Mesendoderm (in vitro differentiated cells): ENCODE data around the gene PLOD1.
"Not testable (repeated sequence)": the region's sequence is repeated elsewhere in the genome, so short reads cannot be mapped to it uniquely, and the experiment has no call there.

Experiments used
- DNase-seq: peaks from one replicate; pipeline ENCODE4 v3.0.0; 2013
- H2AK5ac ChIP-seq: 2 replicates; pipeline ENCODE4 v1.6.1; 2013; ENCODE audit warnings: low read length, inconsistent platforms
- H2BK120ac ChIP-seq: 2 replicates; pipeline ENCODE4 v1.6.1; 2013; ENCODE audit warnings: low read depth, mild to moderate bottlenecking, low read length, moderate library complexity, mixed read lengths
- H2BK15ac ChIP-seq: replicated peaks from 2 replicates; pipeline ENCODE4 v1.6.1; 2013; ENCODE audit warnings: low read depth, mild to moderate bottlenecking, moderate library complexity
- H2BK5ac ChIP-seq: 2 replicates; pipeline ENCODE4 v1.6.1; 2013; ENCODE audit warnings: low read length, inconsistent platforms
- H3K18ac ChIP-seq: 2 replicates; pipeline ENCODE4 v1.6.1; 2013; ENCODE audit warnings: mild to moderate bottlenecking, low read length, mixed read lengths
- H3K23ac ChIP-seq: one replicate; pipeline ENCODE4 v1.6.1; 2013; ENCODE audit warnings: low read length
- H3K27ac ChIP-seq: 2 replicates; pipeline ENCODE4 v1.5.1; 2013; ENCODE audit warnings: low read depth, mild to moderate bottlenecking, inconsistent platforms, low read length, moderate library complexity
- H3K27me3 ChIP-seq: 2 replicates; pipeline ENCODE4 v1.6.1; 2013; ENCODE audit warnings: low read length, control low read depth, mild to moderate bottlenecking, inconsistent platforms; ENCODE audit not compliant: insufficient read depth, poor library complexity
- H3K36me3 ChIP-seq: 2 replicates; pipeline ENCODE4 v1.6.1; 2013; ENCODE audit warnings: low read length, inconsistent platforms; ENCODE audit not compliant: control insufficient read depth, insufficient read depth
- H3K4ac ChIP-seq: one replicate; pipeline ENCODE4 v1.6.1; 2013; ENCODE audit warnings: low read depth, mild to moderate bottlenecking, low read length, moderate library complexity
- H3K4me1 ChIP-seq: 2 replicates; pipeline ENCODE4 v1.6.1; 2013; ENCODE audit warnings: low read depth, low read length, inconsistent platforms; ENCODE audit not compliant: control insufficient read depth
- H3K4me2 ChIP-seq: 2 replicates; pipeline ENCODE4 v1.6.1; 2013; ENCODE audit warnings: low read length
- H3K4me3 ChIP-seq: 2 replicates; pipeline ENCODE4 v1.5.1; 2013; ENCODE audit warnings: mild to moderate bottlenecking, low read length
- H3K56ac ChIP-seq: one replicate; pipeline ENCODE4 v1.6.1; 2013; ENCODE audit warnings: low read length
- H3K79me1 ChIP-seq: 2 replicates; pipeline ENCODE4 v1.6.1; 2013; ENCODE audit warnings: low read length, inconsistent platforms
- H3K79me2 ChIP-seq: 2 replicates; pipeline ENCODE4 v1.6.1; 2013; ENCODE audit warnings: mild to moderate bottlenecking, low read length; ENCODE audit not compliant: control insufficient read depth, insufficient read depth
- H3K9ac ChIP-seq: 2 replicates; pipeline ENCODE4 v1.6.1; 2013; ENCODE audit warnings: low read length, inconsistent platforms
- H4K5ac ChIP-seq: one replicate; pipeline ENCODE4 v1.6.1; 2013; ENCODE audit warnings: low read length
- H4K8ac ChIP-seq: one replicate; pipeline ENCODE4 v1.6.1; 2013; ENCODE audit warnings: low read depth, mild to moderate bottlenecking, control low read depth, low read length, moderate library complexity
- WGBS: extraction: QIAGEN DNeasy Blood & Tissue Kit; methylation state at CpG from one replicate; pipeline ENCODE4 v1.1.7; 2013; ENCODE audit warnings: low lambda C conversion rate, missing lambda C conversion rate; ENCODE audit not compliant: insufficient coverage; ENCODE audit errors: extremely low coverage; 5-methylcytosine and 5-hydroxymethylcytosine counted together

The PLOD1 gene

GRCh38 chr1:11921022-11921421 is 13.5 kb upstream of the PLOD1 start:
- Histone ChIP-seq H2AK5ac (no peak overlapping the region), H3K9ac (no peak overlapping the region), H3K23ac (no peak overlapping the region), H2BK120ac (no peak overlapping the region), H3K18ac (no peak overlapping the region), H4K8ac (no peak overlapping the region), H3K4ac (no peak overlapping the region), H3K56ac (no peak overlapping the region), H3K4me1 (peaks cover 5% of the 10 kb centered on the region), H2BK15ac (no peak overlapping the region), H2BK5ac (no peak overlapping the region), H4K5ac (no peak overlapping the region), H3K27ac (no peak overlapping the region), H3K4me3 (no peak overlapping the region), H3K4me2 (no peak overlapping the region), H3K27me3 (no peaks in the 10 kb centered on the region), H3K36me3 (peaks cover 4% of the 10 kb centered on the region), H3K79me1 (peaks cover 15% of the 10 kb centered on the region), H3K79me2 (peaks cover 14% of the 10 kb centered on the region)
- no CpG with 5 or more reads among the region's 9 CpGs for WGBS
- DNase-seq = no peak

GRCh38 chr1:11923069-11923826 is 11.3 kb upstream of the PLOD1 start:
- Histone ChIP-seq H3K4me1 (peaks cover 5% of the 10 kb centered on the region), H4K5ac (no peak overlapping the region), H3K4me3 (no peak overlapping the region), H3K4ac (no peak overlapping the region), H3K56ac (no peak overlapping the region), H3K27ac (no peak overlapping the region), H2BK5ac (no peak overlapping the region), H3K4me2 (no peak overlapping the region), H2BK120ac (no peak overlapping the region), H3K27me3 (no peaks in the 10 kb centered on the region), H3K23ac (no peak overlapping the region), H2AK5ac (no peak overlapping the region), H2BK15ac (no peak overlapping the region), H4K8ac (no peak overlapping the region), H3K79me2 (peaks cover 14% of the 10 kb centered on the region), H3K18ac (no peak overlapping the region), H3K9ac (no peak overlapping the region), H3K79me1 (peaks cover 15% of the 10 kb centered on the region), H3K36me3 (peaks cover 3% of the 10 kb centered on the region)
- no CpG with 5 or more reads among the region's 24 CpGs for WGBS
- no peak for DNase-seq

GRCh38 chr1:11923827-11924113 is 10.7 kb upstream of the PLOD1 start:
- Histone ChIP-seq H3K56ac (no peak overlapping the region), H2BK15ac (no peak overlapping the region), H2BK120ac (no peak overlapping the region), H3K4me3 (no peak overlapping the region), H3K4ac (no peak overlapping the region), H3K4me1 (peaks cover 5% of the 10 kb centered on the region), H3K79me1 (peaks cover 15% of the 10 kb centered on the region), H3K18ac (no peak overlapping the region), H4K8ac (no peak overlapping the region), H3K4me2 (no peak overlapping the region), H2AK5ac (no peak overlapping the region), H3K9ac (no peak overlapping the region), H3K23ac (no peak overlapping the region), H4K5ac (no peak overlapping the region), H2BK5ac (no peak overlapping the region), H3K36me3 (peaks cover 3% of the 10 kb centered on the region), H3K79me2 (peaks cover 14% of the 10 kb centered on the region), H3K27ac (no peak overlapping the region), H3K27me3 (no peaks in the 10 kb centered on the region)
- no peak for DNase-seq
- no CpG with 5 or more reads among the region's 5 CpGs for WGBS

DNA sequence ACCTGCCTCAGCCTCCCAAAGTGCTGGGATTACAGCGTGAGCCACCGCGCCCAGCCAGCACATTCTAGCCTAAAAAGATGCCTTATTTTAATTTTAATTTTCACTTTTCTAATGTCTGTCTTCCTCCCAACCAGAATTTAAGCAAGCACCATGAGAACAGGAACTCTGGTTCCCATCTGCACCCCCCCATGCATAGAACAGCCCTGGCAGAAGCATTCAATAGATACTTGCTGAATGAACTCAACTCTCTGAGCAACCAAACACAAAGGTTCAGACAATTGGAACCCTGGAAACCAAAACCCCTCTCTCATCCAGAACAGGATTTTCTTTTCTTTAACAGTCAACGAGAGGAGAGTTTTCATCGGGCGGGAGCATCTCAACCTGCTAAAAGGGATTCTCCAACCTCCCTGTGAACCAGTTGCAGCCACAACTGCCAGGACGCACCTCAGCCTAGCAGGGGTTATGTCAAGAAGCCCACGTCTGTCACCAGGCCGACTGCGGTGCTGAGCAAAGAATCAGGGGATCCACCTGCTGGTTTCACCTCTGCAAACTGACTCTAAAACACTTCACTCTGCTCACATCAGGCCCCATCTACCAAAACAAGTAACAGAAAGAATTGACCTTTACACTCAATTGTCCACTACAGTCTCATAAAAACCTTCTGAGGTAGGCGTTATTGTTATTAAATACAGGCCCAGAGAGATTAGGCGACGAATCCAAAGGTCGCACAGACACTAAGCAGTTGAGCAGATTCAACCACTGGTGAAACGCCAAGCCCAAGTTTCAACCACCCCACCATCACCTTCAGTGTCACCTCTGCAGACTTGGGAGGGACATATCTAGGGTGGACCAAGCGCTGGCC is 10.0 kb upstream of the PLOD1 start:
- Histone ChIP-seq H3K56ac (peak overlapping the region; percentile 74), H4K5ac (no peak overlapping the region), H3K18ac (no peak overlapping the region), H2BK5ac (no peak overlapping the region), H3K36me3 (peaks cover 3% of the 10 kb centered on the region), H4K8ac (no peak overlapping the region), H3K79me2 (peaks cover 14% of the 10 kb centered on the region), H3K27me3 (no peaks in the 10 kb centered on the region), H3K27ac (no peak overlapping the region), H3K79me1 (peaks cover 15% of the 10 kb centered on the region), H2AK5ac (no peak overlapping the region), H2BK120ac (no peak overlapping the region), H3K4me3 (peak overlapping the region; percentile 25), H3K4me1 (peaks cover 5% of the 10 kb centered on the region), H3K9ac (peak overlapping the region; percentile 69), H2BK15ac (no peak overlapping the region), H3K23ac (no peak overlapping the region), H3K4ac (no peak overlapping the region), H3K4me2 (peak overlapping the region; percentile 73)
- DNase-seq = no peak
- no CpG with 5 or more reads among the region's 16 CpGs for WGBS

DNA sequence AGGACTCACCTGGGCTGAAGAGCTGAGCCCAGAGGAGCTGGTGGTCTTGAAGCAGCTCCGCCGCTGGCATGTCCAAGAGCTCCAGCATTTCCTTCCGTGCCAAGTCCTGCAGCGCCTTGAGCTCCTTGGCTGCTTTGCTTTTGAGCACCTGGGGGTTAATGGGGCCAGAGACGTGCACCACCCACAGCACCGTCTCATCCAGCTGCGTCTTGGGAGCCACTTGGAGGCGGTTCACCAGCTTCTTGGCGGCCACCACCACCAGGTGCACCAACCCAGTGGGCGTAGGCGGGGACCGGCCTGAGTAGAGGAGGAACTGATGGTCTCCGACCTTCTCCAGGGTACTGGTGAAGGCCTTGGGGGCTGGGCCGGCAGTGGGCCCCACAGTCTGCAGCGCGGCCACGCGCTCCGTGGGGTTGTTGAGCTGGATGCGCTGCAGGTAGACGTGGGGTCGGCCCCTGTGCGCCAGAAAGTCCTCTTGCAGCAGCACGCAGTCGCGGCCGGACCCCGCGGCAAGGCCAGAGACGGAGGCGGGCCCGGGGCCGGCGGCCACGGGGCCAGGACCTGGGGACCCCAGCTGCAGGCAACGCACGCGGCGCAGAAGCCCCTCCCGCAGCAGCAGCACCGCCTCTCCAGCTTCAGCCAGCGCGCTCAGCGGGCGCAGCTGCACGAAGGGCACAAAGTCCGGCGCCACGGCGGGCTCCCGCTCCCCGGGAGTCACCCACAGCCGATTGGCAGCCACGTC is 9.2 kb upstream of the PLOD1 start:
- Histone ChIP-seq H3K79me2 (peaks cover 14% of the 10 kb centered on the region), H3K4me2 (peak overlapping the region; percentile 73), H3K56ac (peak overlapping the region; percentile 74), H3K4me3 (peak overlapping the region; percentile 41), H3K79me1 (peaks cover 14% of the 10 kb centered on the region), H3K9ac (peak overlapping the region; percentile 69)
- DNase-seq, H3K27me3 ChIP-seq, H3K18ac ChIP-seq, H2AK5ac ChIP-seq, H4K8ac ChIP-seq, H3K23ac ChIP-seq, H2BK5ac ChIP-seq, H3K27ac ChIP-seq, H3K36me3 ChIP-seq, H3K4ac ChIP-seq, H2BK120ac ChIP-seq, H3K4me1 ChIP-seq, H2BK15ac ChIP-seq, H4K5ac ChIP-seq: not testable (repeated sequence)
- WGBS = no CpG with 5 or more reads among the region's 54 CpGs
